Measurements from ENCODE around the gene PDX1.

Gene PDX1

DNA sequence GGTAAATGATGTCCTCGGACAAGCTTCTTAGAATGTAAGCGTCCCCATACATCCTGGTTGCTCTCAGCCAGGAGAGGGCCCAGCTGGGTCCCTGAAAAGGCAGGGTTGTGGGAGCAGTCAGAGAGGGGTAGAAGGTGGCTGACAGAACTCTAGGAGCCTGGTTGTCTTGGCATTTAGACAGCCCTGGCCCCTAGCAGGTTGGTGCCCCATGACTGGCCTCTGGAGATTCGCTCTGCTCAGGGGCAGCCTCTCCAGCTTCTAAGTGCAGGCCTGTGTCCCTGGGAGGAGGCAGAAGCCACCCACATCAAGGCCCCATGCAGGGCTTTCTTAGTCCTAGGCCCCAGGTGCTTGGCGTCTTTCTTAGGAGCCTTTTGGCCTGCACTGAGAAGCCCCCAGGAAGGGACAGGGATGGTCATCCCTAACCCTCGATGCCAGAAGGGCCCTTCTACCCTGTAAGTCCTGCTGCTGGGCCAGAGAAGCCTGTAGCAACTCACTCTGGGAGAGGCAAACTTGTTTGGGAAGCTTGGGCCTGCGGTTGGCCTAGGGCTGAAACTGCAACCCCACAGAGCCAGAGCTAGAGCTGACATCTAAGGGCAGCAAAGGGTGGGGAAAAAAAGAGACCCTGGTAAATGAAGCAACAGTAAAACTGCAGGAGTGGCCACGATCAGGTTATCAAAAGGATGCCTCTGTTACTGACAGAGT is 52.1 kb downstream of the PDX1 start:
- no peak for DNase-seq

DNA sequence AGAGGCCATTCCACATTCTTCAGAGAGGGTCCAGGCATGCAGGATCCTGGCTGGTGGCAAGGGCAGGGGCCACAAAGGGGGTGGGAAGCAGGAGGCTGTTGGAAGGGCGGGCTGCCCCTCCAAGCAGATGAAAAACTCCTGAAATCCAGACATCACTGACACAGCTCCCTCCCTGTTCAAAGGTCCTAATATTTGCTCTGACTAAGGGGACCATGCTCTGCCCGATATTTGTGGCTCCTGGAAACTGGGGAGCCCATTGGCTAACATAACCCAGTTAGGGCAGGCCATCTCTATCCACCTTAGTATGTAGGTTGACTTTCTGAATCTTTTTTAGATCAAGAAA is 52.6 kb downstream of the PDX1 start:
- DNase-seq: no peak

DNA sequence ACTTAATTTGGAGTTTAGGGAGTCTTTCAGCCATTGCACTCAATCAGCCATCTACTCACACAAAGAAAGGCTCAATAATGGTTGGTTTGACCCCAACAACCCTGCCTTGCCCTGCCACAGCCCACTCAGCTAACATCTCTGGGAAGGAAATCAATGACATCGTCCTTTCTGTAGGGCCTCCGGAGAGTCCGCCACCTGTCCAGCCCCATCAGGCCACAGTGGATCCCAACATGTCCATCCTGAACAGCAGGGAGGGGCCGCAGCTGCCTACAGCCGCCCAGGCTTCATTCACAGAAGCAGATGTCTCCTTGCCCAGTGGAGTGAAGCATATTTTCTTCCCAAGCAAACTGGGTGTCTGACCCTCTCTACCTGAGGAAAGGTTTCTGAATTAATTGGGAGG is 53.5 kb downstream of the PDX1 start:
- no peak for DNase-seq

DNA sequence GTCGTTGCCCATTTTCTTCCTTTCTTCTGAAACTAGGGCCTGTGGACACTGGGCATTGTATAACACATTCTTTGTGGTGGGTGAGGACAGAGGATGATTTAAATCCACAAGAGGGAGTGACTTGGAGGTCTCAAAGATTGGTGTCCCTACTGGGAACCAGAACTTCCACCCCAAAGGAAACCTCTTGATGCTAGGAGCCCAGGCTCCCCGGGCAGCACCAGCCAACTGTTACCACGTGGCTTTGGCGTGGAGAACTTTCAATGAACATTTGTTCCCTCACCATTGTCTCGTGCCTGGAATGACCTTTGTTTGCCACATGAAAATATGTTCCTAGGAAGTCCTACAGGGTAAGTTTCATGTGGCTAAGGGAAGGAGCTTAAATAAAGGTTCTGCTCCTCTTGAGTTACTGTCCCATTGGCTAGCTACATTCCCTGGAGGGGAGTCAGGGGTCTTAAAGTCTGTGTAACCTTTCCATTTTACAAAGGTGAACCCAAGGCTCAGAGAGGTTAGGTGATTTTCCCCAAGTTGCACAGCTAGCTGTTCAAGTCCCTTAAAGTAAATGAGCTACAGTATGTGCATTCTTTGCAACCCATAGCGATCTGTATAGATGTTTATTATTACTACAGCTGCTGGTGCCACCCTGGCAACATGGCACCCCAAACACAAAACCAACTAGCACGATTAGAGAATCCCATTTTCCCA is 54.3 kb downstream of the PDX1 start:
- no peak for DNase-seq
